H1 (cell line): Measurements from ENCODE around the gene CNTN6. TPM values are rescaled to one million over a fixed set of nuclear protein-coding genes. Genes with fewer than 3 reads are reported as not detected.

ENCODE experiments used
- CTCF ChIA-PET: fragments of 300-600 bp; sonication (Branson Sonifier 250); formaldehyde crosslinking; loops from one replicate; lab custom pipeline; 2021; ENCODE audit not compliant: partially characterized antibody; lab: Charles Lee
- POLR2A ChIA-PET: fragments of 300-600 bp; sonication (Branson Sonifier 250); formaldehyde crosslinking; loops from one replicate; lab custom pipeline; 2021; ENCODE audit warnings: inconsistent platforms; ENCODE audit not compliant: partially characterized antibody; lab: Charles Lee
- DNase-seq, 2 experiments: peaks; one replicate each; pipeline versions ENCODE4 v3.0.0 to v3.0.0-alpha.2; 2010 to 2022; ENCODE audit warnings: low spot score in 2 of 2, low read depth in 1 of 2, mixed read lengths in 1 of 2
- FAIRE-seq: peaks from 2 replicates; lab custom pipeline; 2011; peaks lifted over from hg19 to GRCh38; lab: Jason Lieb, UNC
- H2AFZ ChIP-seq: 2 replicates; pipeline ENCODE4 v1.8.1; 2012; ENCODE audit warnings: low read length, inconsistent platforms
- H2AK5ac ChIP-seq: 2 replicates; pipeline ENCODE4 v1.6.1; 2013; ENCODE audit warnings: low read depth, low read length
- H2BK120ac ChIP-seq: replicated peaks from 2 replicates; pipeline ENCODE3; 2013; ENCODE audit warnings: low read depth, low read length, inconsistent platforms
- H2BK12ac ChIP-seq: 2 replicates; pipeline ENCODE4 v1.6.1; 2013; ENCODE audit warnings: low read depth, low read length
- H2BK15ac ChIP-seq: 2 replicates; pipeline ENCODE4 v1.6.1; 2013; ENCODE audit warnings: low read length
- H2BK20ac ChIP-seq: 2 replicates; pipeline ENCODE4 v1.6.1; 2013; ENCODE audit warnings: low read length
- H2BK5ac ChIP-seq: 2 replicates; pipeline ENCODE4 v1.6.1; 2013; ENCODE audit warnings: low read depth, low read length
- H3K14ac ChIP-seq: 2 replicates; pipeline ENCODE4 v1.6.1; 2013; ENCODE audit warnings: inconsistent platforms; ENCODE audit not compliant: insufficient read length
- H3K18ac ChIP-seq: 2 replicates; pipeline ENCODE4 v1.6.1; 2013; ENCODE audit warnings: low read length; ENCODE audit errors: extremely low read depth
- H3K23ac ChIP-seq: 2 replicates; pipeline ENCODE4 v1.6.1; 2013; ENCODE audit warnings: inconsistent platforms; ENCODE audit not compliant: insufficient read length
- H3K23me2 ChIP-seq: 2 replicates; pipeline ENCODE4 v1.6.1; 2013; ENCODE audit warnings: low read depth, low read length
- H3K27ac ChIP-seq: 2 replicates; pipeline ENCODE4 v1.6.1; 2011; ENCODE audit warnings: low read depth, low read length, inconsistent platforms
- H3K27me3 ChIP-seq, 4 experiments: replicated peaks in 1 of 4; 1 replicate in 1 of 4; 2 replicates in 3 of 4; pipeline versions ENCODE4 v1.6.1 to v1.8.1; 2011 to 2013; ENCODE audit warnings: low read length in 3 of 4, mild to moderate bottlenecking in 3 of 4, inconsistent platforms in 2 of 4, mixed read lengths in 2 of 4, moderate library complexity in 1 of 4; ENCODE audit not compliant: control insufficient read depth in 3 of 4, insufficient read depth in 3 of 4; ENCODE audit errors: extremely low read depth in 1 of 4
- H3K36me3 ChIP-seq, 4 experiments: 2 replicates each; pipeline versions ENCODE4 v1.6.1 to v1.8.1; 2011 to 2013; ENCODE audit warnings: mild to moderate bottlenecking in 4 of 4, low read length in 3 of 4, moderate library complexity in 2 of 4, control low read depth in 1 of 4, inconsistent platforms in 1 of 4; ENCODE audit not compliant: insufficient read depth in 4 of 4, control insufficient read depth in 2 of 4
- H3K4ac ChIP-seq: replicated peaks from 2 replicates; pipeline ENCODE3; 2013; ENCODE audit warnings: low read length, low read depth, mixed read lengths, inconsistent platforms; ENCODE audit not compliant: insufficient read length
- H3K4me1 ChIP-seq, 4 experiments: replicated peaks in 1 of 4; 1 replicate in 1 of 4; 2 replicates in 3 of 4; pipeline versions ENCODE4 v1.6.1 to v1.8.1; 2011 to 2013; ENCODE audit warnings: low read length in 3 of 4, inconsistent platforms in 2 of 4, mixed read lengths in 1 of 4; ENCODE audit not compliant: insufficient read depth in 4 of 4, control insufficient read depth in 3 of 4
- H3K4me2 ChIP-seq, 2 experiments: 2 replicates each; pipeline versions ENCODE4 v1.6.1 to v1.8.1; 2011 to 2013; ENCODE audit warnings: low read depth in 2 of 2, low read length in 2 of 2, control low read depth in 1 of 2, inconsistent platforms in 1 of 2, mild to moderate bottlenecking in 1 of 2; ENCODE audit not compliant: insufficient read depth in 1 of 2
- H3K4me3 ChIP-seq, 4 experiments: fragments of 200-600, 300-600 bp in 1 of 4; sonication (generic), shearing (Covaris generic), sonication (Bioruptor Twin) in 1 of 4; 2 replicates each; pipeline versions ENCODE4 v1.5.1 to v1.8.1; 2011 to 2016; ENCODE audit warnings: low read length in 4 of 4, low read depth in 3 of 4, control low read depth in 2 of 4, inconsistent platforms in 2 of 4, mild to moderate bottlenecking in 2 of 4, mixed read lengths in 1 of 4, moderate library complexity in 1 of 4; ENCODE audit not compliant: insufficient read depth in 2 of 4; ENCODE audit errors: extremely low read depth in 1 of 4
- H3K56ac ChIP-seq: replicated peaks from 2 replicates; pipeline ENCODE3; 2013; ENCODE audit warnings: low read depth, mild to moderate bottlenecking, mixed read lengths, low read length, inconsistent platforms; ENCODE audit not compliant: insufficient read length
- H3K79me1 ChIP-seq: 2 replicates; pipeline ENCODE4 v1.6.1; 2013; ENCODE audit warnings: low read depth, low read length, control low read depth
- H3K79me2 ChIP-seq, 2 experiments: 2 replicates each; pipeline versions ENCODE4 v1.6.1 to v1.8.1; 2012 to 2013; ENCODE audit warnings: low read length in 2 of 2, mild to moderate bottlenecking in 2 of 2, inconsistent platforms in 1 of 2; ENCODE audit not compliant: insufficient read depth in 2 of 2, control insufficient read depth in 1 of 2
- H3K9ac ChIP-seq, 4 experiments: replicated peaks in 1 of 4; 1 replicate in 1 of 4; 2 replicates in 3 of 4; pipeline versions ENCODE4 v1.6.1 to v1.8.1; 2011 to 2013; ENCODE audit warnings: low read depth in 3 of 4, low read length in 3 of 4, control low read depth in 2 of 4, mild to moderate bottlenecking in 2 of 4, moderate library complexity in 2 of 4, inconsistent platforms in 1 of 4; ENCODE audit errors: extremely low read depth in 1 of 4
- H3K9me3 ChIP-seq, 2 experiments: 2 replicates each; pipeline versions ENCODE4 v1.6.1 to v1.8.1; 2012 to 2013; ENCODE audit warnings: mild to moderate bottlenecking in 2 of 2, moderate library complexity in 2 of 2, control low read depth in 1 of 2, inconsistent platforms in 1 of 2, low read depth in 1 of 2, low read length in 1 of 2, mixed read lengths in 1 of 2; ENCODE audit not compliant: insufficient read depth in 2 of 2
- H4K20me1 ChIP-seq, 2 experiments: replicated peaks in 1 of 2; 2 replicates each; pipeline versions ENCODE3 to v1.8.1; 2011 to 2013; ENCODE audit warnings: inconsistent platforms in 2 of 2, low read length in 2 of 2, mild to moderate bottlenecking in 1 of 2; ENCODE audit not compliant: insufficient read depth in 2 of 2, control insufficient read depth in 1 of 2
- H4K5ac ChIP-seq: 2 replicates; pipeline ENCODE4 v1.6.1; 2013; ENCODE audit warnings: low read length, low read depth, mixed read lengths, inconsistent platforms; ENCODE audit not compliant: insufficient read length
- H4K8ac ChIP-seq: 2 replicates; pipeline ENCODE4 v1.8.0; 2013; ENCODE audit warnings: mild to moderate bottlenecking, moderate library complexity, low read length, inconsistent platforms; ENCODE audit not compliant: insufficient read depth; ENCODE audit errors: extremely low read depth
- H4K91ac ChIP-seq: replicated peaks from 2 replicates; pipeline ENCODE3; 2013; ENCODE audit warnings: low read length, mixed read lengths, inconsistent platforms; ENCODE audit not compliant: insufficient read length
- ASH2L ChIP-seq: fragments of 200-600, 300-600 bp; sonication (generic); IDR thresholded peaks from one replicate; pipeline ENCODE4 v1.7.1; 2017; ENCODE audit warnings: low read length
- EP300 ChIP-seq, 2 experiments: IDR thresholded peaks; 1 replicate in 1 of 2; 2 replicates in 1 of 2; pipeline ENCODE4 v1.6.1; 2011 to 2012; ENCODE audit warnings: low read depth in 2 of 2, low read length in 2 of 2, mild to moderate bottlenecking in 2 of 2, borderline replicate concordance in 1 of 2, inconsistent platforms in 1 of 2, moderate library complexity in 1 of 2
- JUND ChIP-seq: IDR thresholded peaks from 2 replicates; pipeline ENCODE4 v1.6.1; 2011; ENCODE audit warnings: mild to moderate bottlenecking, improper control_type of control experiment, low read length
- RXRA ChIP-seq: IDR thresholded peaks from 2 replicates; pipeline ENCODE4 v1.6.1; 2011; ENCODE audit warnings: low read depth, mild to moderate bottlenecking, low read length, moderate library complexity; ENCODE audit not compliant: insufficient read depth
- SIRT6 ChIP-seq: IDR thresholded peaks from one replicate; pipeline ENCODE4 v1.7.1; 2012; ENCODE audit warnings: low read length, inconsistent platforms
- SP1 ChIP-seq: IDR thresholded peaks from 2 replicates; pipeline ENCODE4 v1.6.1; 2011; ENCODE audit warnings: low read depth, low read length
- SP2 ChIP-seq: IDR thresholded peaks from 2 replicates; pipeline ENCODE4 v1.6.1; 2012; ENCODE audit warnings: mild to moderate bottlenecking, low read length, inconsistent platforms
- TAF7 ChIP-seq: optimal IDR thresholded peaks from 2 replicates; pipeline ENCODE3; 2011; ENCODE audit warnings: low read depth, mild to moderate bottlenecking, inconsistent platforms, low read length, moderate library complexity, borderline replicate concordance
- WGBS, 2 experiments: shearing (Covaris generic) in 1 of 2; methylation state at CpG; one replicate each; pipeline versions ENCODE4 v1.1.6 to v1.1.7; 2013 to 2015; ENCODE audit warnings: low lambda C conversion rate in 2 of 2, mixed read lengths in 2 of 2, inconsistent platforms in 1 of 2, low coverage in 1 of 2, missing lambda C conversion rate in 1 of 2; ENCODE audit not compliant: insufficient replicate concordance in 2 of 2, insufficient coverage in 1 of 2, insufficient read length in 1 of 2; ENCODE audit errors: extremely low coverage in 1 of 2, missing lambda C conversion rate in 1 of 2; 5-methylcytosine and 5-hydroxymethylcytosine counted together
- polyA plus RNA-seq, 7 experiments: library from polyadenylated mRNA; depleted of rRNA in 3 of 7; stranded (reverse) in 5 of 7; unstranded in 2 of 7; fragments of >200 nt in 5 of 7; fragments of 200-250 nt in 2 of 7; gene quantifications; 1 replicate in 5 of 7; 2 replicates in 1 of 7; 4 replicates in 1 of 7; pipeline versions ENCODE4 v1.2.1 to v1.2.3, GENCODE V29; 2011 to 2013; ENCODE audit warnings: missing spikeins in 2 of 7, mixed read lengths in 2 of 7
- total RNA-seq: library from RNA; stranded (reverse); fragmentation: NEBNext Ultra II Directional; extraction: Animal tissue kit (Norgen Biotek cat#: 25700); gene quantifications from 2 replicates; pipeline ENCODE4 v1.2.1, GENCODE V29; 2021

Gene CNTN6
- total and polyA plus RNA-seq, 2 of the 8 experiments (the other 6 are each of a cell fraction or from before 2014, with no cell fraction given) = not detected

GRCh38 chr3:1444195-1444594 is 351.4 kb downstream of the CNTN6 start:
- Histone ChIP-seq H4K20me1 (no peaks in the 10 kb centered on the region), H2BK20ac (no peak overlapping the region), H3K79me1 (no peaks in the 10 kb centered on the region), H2BK120ac (no peak overlapping the region), H3K79me2 (no peaks in the 10 kb centered on the region), H3K4ac (no peak overlapping the region), H3K4me3 (no peak overlapping the region), H3K23ac (no peak overlapping the region), H3K4me2 (no peak overlapping the region), H3K9ac (no peak overlapping the region), H3K4me1 (no peaks in the 10 kb centered on the region), H2BK5ac (no peak overlapping the region), H3K9me3 (no peaks in the 10 kb centered on the region), H4K5ac (no peak overlapping the region), H3K14ac (no peak overlapping the region), H4K91ac (no peak overlapping the region), H2BK12ac (no peak overlapping the region), H3K18ac (no peak overlapping the region), H3K23me2 (no peaks in the 10 kb centered on the region), H3K36me3 (no peaks in the 10 kb centered on the region), H2BK15ac (no peak overlapping the region), H3K27me3 (no peaks in the 10 kb centered on the region), H2AFZ (no peak overlapping the region), H4K8ac (no peak overlapping the region), H2AK5ac (no peak overlapping the region), H3K27ac (no peak overlapping the region), H3K56ac (no peak overlapping the region)
- 94% methylated on average over 3 of the region's 3 CpGs; no CpG with 5 or more reads in 1 of the 2 experiments for WGBS, 2 experiments
- ChIA-PET CTCF (interaction anchor here (0.6 kb wide), 1 partner anchor 1105 kb away, joined by 3 read pairs; no protein-coding TSS in a partner anchor), POLR2A (no interaction called here)
- DNase-seq (no peak), FAIRE-seq (no peak)
- TF ChIP-seq TAF7 (no peak), SP1 (no peak), RXRA (no peak), ASH2L (no peak), SIRT6 (no peak), JUND (no peak), EP300 (IDR thresholded peaks at IDR 0.05; ENCODE audit: borderline replicate concordance in 1 of 2, low read depth in 2 of 2, low read length in 2 of 2) (no peak), SP2 (no peak)
